Sciatic nerve (tissue), 2 donors: ENCODE measurements around the gene SESN3. TPM values are rescaled to one million over a fixed set of nuclear protein-coding genes. Genes with fewer than 3 reads are reported as not detected.
"Not testable (repeated sequence)": the region's sequence is repeated elsewhere in the genome, so short reads cannot be mapped to it uniquely, and the experiment has no call there.

Experiments
- ATAC-seq: fragments of 200-7000 bp; cut with Tn5 transposase; one replicate; pipeline ENCODE4 v1.9.1; 2020; ENCODE audit warnings: mild to moderate bottlenecking, moderate library complexity
- DNase-seq: peaks from one replicate; pipeline ENCODE4 v3.0.0-alpha.2; 2020; ENCODE audit warnings: low spot score
- intact Hi-C: fragments of 100-400 bp; cut with DNase I; formaldehyde crosslinking; loops from one replicate; pipeline ENCODE4 v1.14.2; 2022
- total RNA-seq: library from RNA; stranded (reverse); fragmentation: NEBNext Ultra II Directional; extraction: Animal tissue kit (Norgen Biotek cat#: 25700); gene quantifications from one replicate; pipeline ENCODE4 v1.2.1, GENCODE V29; 2021
- donor health status: DM: no; HTN: no; CAD: no.
- donor health status: DM: no; HTN: no; CAD: no.

Gene SESN3
- total RNA-seq, 1 donor from 2014 or later: 205 TPM

GRCh38 chr11:95229199-95229992, 1.6 kb downstream of the SESN3 start:
- intact Hi-C loops: no loop called here
- no peak for ATAC-seq
- DNase-seq: no peak

GRCh38 chr11:95228081-95228749, 2.8 kb downstream of the SESN3 start:
- DNase-seq (no peak), ATAC-seq (no peak)
- intact Hi-C loops: no loop called here

GRCh38 chr11:95227060-95227459, 3.9 kb downstream of the SESN3 start:
- ATAC-seq, intact Hi-C loops, DNase-seq: not testable (repeated sequence)

GRCh38 chr11:95222817-95223216, 8.2 kb downstream of the SESN3 start:
- DNase-seq (no peak), ATAC-seq (no peak)
- intact Hi-C loops: no loop called here

- DNase-seq: no peak
- intact Hi-C loops: no loop called here
- ATAC-seq: no peak
Measured at GRCh38 chr11:95219599-95219998, 11.4 kb downstream of the SESN3 start.

- no peak for DNase-seq
- intact Hi-C loops: no loop called here
- ATAC-seq: no peak
Measured at GRCh38 chr11:95218149-95218548, 12.9 kb downstream of the SESN3 start.

- ATAC-seq (no peak), DNase-seq (no peak)
- intact Hi-C loops: no loop called here
Measured at GRCh38 chr11:95212609-95213008, 18.4 kb downstream of the SESN3 start.

- DNase-seq, intact Hi-C loops, ATAC-seq: not testable (repeated sequence)
Measured at GRCh38 chr11:95209535-95209934, 21.5 kb downstream of the SESN3 start.

- ATAC-seq: no peak
- DNase-seq: no peak
- intact Hi-C loops: no loop called here
Measured at GRCh38 chr11:95200781-95201457, 30.1 kb downstream of the SESN3 start.

- no peak for DNase-seq
- ATAC-seq: no peak
- intact Hi-C loops: no loop called here
Measured at GRCh38 chr11:95195831-95196230, 35.2 kb downstream of the SESN3 start.

GRCh38 chr11:95193541-95193940, 37.5 kb downstream of the SESN3 start:
- no peak for DNase-seq
- ATAC-seq: no peak
- intact Hi-C loops: no loop called here

- DNase-seq (no peak), ATAC-seq (no peak)
- intact Hi-C loops: no loop called here
Measured at GRCh38 chr11:95192717-95193116, 38.3 kb downstream of the SESN3 start.

- no peak for ATAC-seq
- DNase-seq: no peak
- intact Hi-C loops: no loop called here
Measured at GRCh38 chr11:95187723-95188122, 43.3 kb downstream of the SESN3 start.

- DNase-seq (no peak), ATAC-seq (no peak)
- intact Hi-C loops: no loop called here
Measured at GRCh38 chr11:95182397-95182796, 48.6 kb downstream of the SESN3 start.

- no peak for DNase-seq
- no peak for ATAC-seq
- intact Hi-C loops: no loop called here
Measured at GRCh38 chr11:95175818-95176380, 55.1 kb downstream of the SESN3 start.

- DNase-seq (no peak), ATAC-seq (no peak)
- intact Hi-C loops: no loop called here
Measured at GRCh38 chr11:95170294-95170693, 60.7 kb downstream of the SESN3 start.

- no peak for DNase-seq
- no peak for ATAC-seq
- intact Hi-C loops: no loop called here
Measured at GRCh38 chr11:95166781-95167180, 64.2 kb downstream of the SESN3 start.

GRCh38 chr11:95165638-95166037, 65.4 kb downstream of the SESN3 start:
- ATAC-seq: no peak
- DNase-seq: no peak
- intact Hi-C loops: no loop called here

GRCh38 chr11:95163106-95163505, 67.9 kb downstream of the SESN3 start:
- intact Hi-C loops: no loop called here
- DNase-seq: no peak
- ATAC-seq: no peak

- ATAC-seq (no peak), DNase-seq (no peak)
- intact Hi-C loops: no loop called here
Measured at GRCh38 chr11:95161248-95161647, 69.8 kb downstream of the SESN3 start.
